HCT116 (cell line): ENCODE measurements around the gene CYBA. TPM values are rescaled to one million over a fixed set of nuclear protein-coding genes. Genes with fewer than 3 reads are reported as not detected.

Experiments used
- ATAC-seq: fragments of 200-7000 bp; cut with Tn5 transposase; 2 replicates; pipeline ENCODE4 v1.9.1; 2020; ENCODE audit warnings: mild to moderate bottlenecking, moderate library complexity
- BruUV-seq: library from RNA; stranded (reverse); fragments of 400-500 nt; replicated peaks from 2 replicates; lab custom pipeline; 2021; lab: Mats Ljungman, UMichigan
- CTCF ChIA-PET: fragments of 300-600 bp; sonication (Branson Sonifier 250); formaldehyde crosslinking; loops from one replicate; lab custom pipeline; 2021; ENCODE audit warnings: antibody characterized with exemption; lab: Charles Lee
- POLR2A ChIA-PET: fragments of 300-600, 350-600 bp; sonication (Branson Sonifier 250); formaldehyde crosslinking; loops from one replicate; lab custom pipeline; 2021; ENCODE audit warnings: antibody characterized with exemption; lab: Charles Lee
- RAD21 ChIA-PET, 2 experiments: fragments of 300-600 bp; sonication (Branson Sonifier 250); formaldehyde crosslinking; loops; one replicate each; lab custom pipeline; 2023; ENCODE audit warnings: low total read pairs in 2 of 2; ENCODE audit not compliant: uncharacterized antibody in 2 of 2, unreplicated experiment in 2 of 2, low non-redundant PET in 1 of 2; lab: Charles Lee
- DNase-seq: peaks from one replicate; pipeline ENCODE4 v3.0.0-alpha.2; 2010; ENCODE audit warnings: low read depth, low spot score
- H2AFZ ChIP-seq: fragments of 200-600 bp; shearing (Covaris generic), sonication (generic); 2 replicates; pipeline ENCODE4 v1.6.1; 2017; ENCODE audit warnings: low read depth, mixed run types, mixed read lengths, antibody characterized with exemption, low read length; ENCODE audit not compliant: poor library complexity, severe bottlenecking
- H3K27ac ChIP-seq: 2 replicates; pipeline ENCODE4 v1.5.1; 2012; ENCODE audit warnings: low read depth, low read length
- H3K27me3 ChIP-seq: fragments of 200-600 bp; sonication (generic); 2 replicates; pipeline ENCODE4 v1.6.1; 2016; ENCODE audit warnings: mixed run types, low read length, mixed read lengths; ENCODE audit not compliant: insufficient read depth
- H3K36me3 ChIP-seq, 2 experiments: fragments of 200-500 bp in 1 of 2; fragments of 200-600 bp in 1 of 2; sonication (Bioruptor generic) in 1 of 2; sonication (generic) in 1 of 2; 2 replicates each; pipeline versions ENCODE4 v1.5.1 to v1.6.1; 2014 to 2016; ENCODE audit warnings: low read length in 2 of 2, inconsistent platforms in 1 of 2, mixed read lengths in 1 of 2, mixed run types in 1 of 2; ENCODE audit not compliant: insufficient read depth in 2 of 2, control insufficient read depth in 1 of 2
- H3K4me1 ChIP-seq, 2 experiments: fragments of 200-600 bp in 1 of 2; sonication (generic) in 1 of 2; 2 replicates each; pipeline versions ENCODE4 v1.5.1 to v1.6.1; 2012 to 2017; ENCODE audit warnings: low read length in 2 of 2, inconsistent platforms in 1 of 2, mild to moderate bottlenecking in 1 of 2, mixed read lengths in 1 of 2, mixed run types in 1 of 2, moderate library complexity in 1 of 2; ENCODE audit not compliant: insufficient read depth in 2 of 2, control insufficient read depth in 1 of 2
- H3K4me2 ChIP-seq: fragments of 200-600 bp; sonication (generic); 2 replicates; pipeline ENCODE4 v1.6.1; 2017; ENCODE audit warnings: mixed run types, low read length, mixed read lengths
- H3K4me3 ChIP-seq, 2 experiments: fragments of 200-600 bp in 1 of 2; sonication (generic) in 1 of 2; replicated peaks in 1 of 2; 2 replicates each; pipeline ENCODE4 v1.5.1; 2011 to 2016; ENCODE audit warnings: low read length in 2 of 2, control low read depth in 1 of 2, low read depth in 1 of 2, mild to moderate bottlenecking in 1 of 2, mixed read lengths in 1 of 2, mixed run types in 1 of 2
- H3K79me2 ChIP-seq: fragments of 200-600 bp; sonication (generic); 2 replicates; pipeline ENCODE4 v1.6.1; 2017; ENCODE audit warnings: mild to moderate bottlenecking, mixed run types, low read length, moderate library complexity, mixed read lengths; ENCODE audit not compliant: insufficient read depth
- H3K9ac ChIP-seq: fragments of 200-600 bp; sonication (generic); 2 replicates; pipeline ENCODE4 v1.6.1; 2016; ENCODE audit warnings: low read length, mixed read lengths
- H3K9me2 ChIP-seq: fragments of 200-600 bp; sonication (generic), shearing (Covaris generic); 2 replicates; pipeline ENCODE4 v1.6.1; 2017; ENCODE audit warnings: mixed run types, mild to moderate bottlenecking, moderate library complexity; ENCODE audit not compliant: insufficient read depth
- H3K9me3 ChIP-seq, 2 experiments: fragments of 200-500 bp in 1 of 2; fragments of 200-600 bp in 1 of 2; sonication (Bioruptor generic) in 1 of 2; sonication (generic) in 1 of 2; 2 replicates each; pipeline ENCODE4 v1.6.1; 2014 to 2017; ENCODE audit warnings: low read length in 2 of 2, mixed read lengths in 2 of 2, inconsistent platforms in 1 of 2, low read depth in 1 of 2, mild to moderate bottlenecking in 1 of 2, mixed run types in 1 of 2, moderate library complexity in 1 of 2; ENCODE audit not compliant: control insufficient read depth in 1 of 2, insufficient read depth in 1 of 2
- H4K20me1 ChIP-seq: fragments of 200-600 bp; sonication (generic), shearing (Covaris generic); 2 replicates; pipeline ENCODE4 v1.6.1; 2017; ENCODE audit warnings: mixed run types, mild to moderate bottlenecking, moderate library complexity; ENCODE audit not compliant: insufficient read depth
- ELF1 ChIP-seq: IDR thresholded peaks from 2 replicates; pipeline ENCODE4 v1.6.1; 2012; ENCODE audit warnings: low read depth, borderline replicate concordance
- EZH2phosphoT487 ChIP-seq: fragments of 200-600 bp; IDR thresholded peaks from 2 replicates; pipeline ENCODE4 v1.6.1; 2018; ENCODE audit warnings: antibody characterized with exemption, borderline replicate concordance
- JUND ChIP-seq: IDR thresholded peaks from 2 replicates; pipeline ENCODE4 v1.6.1; 2012
- POLR2A ChIP-seq: IDR thresholded peaks from 2 replicates; pipeline ENCODE4 v1.7.0; 2011; ENCODE audit warnings: borderline replicate concordance; ENCODE audit not compliant: insufficient read depth, insufficient read length; ENCODE audit errors: extremely low read depth
- POLR2AphosphoS5 ChIP-seq: IDR thresholded peaks from 2 replicates; pipeline ENCODE4 v1.6.1; 2011; ENCODE audit warnings: mild to moderate bottlenecking, low read depth, low read length, moderate library complexity
- SP1 ChIP-seq: IDR thresholded peaks from 2 replicates; pipeline ENCODE4 v1.6.1; 2012; ENCODE audit warnings: low read depth
- TCF7L2 ChIP-seq: IDR thresholded peaks from 2 replicates; pipeline ENCODE4 v1.7.0; 2011; ENCODE audit warnings: borderline replicate concordance, inconsistent platforms; ENCODE audit not compliant: insufficient read depth, insufficient read length; ENCODE audit errors: extremely low read depth
- ZNF274 ChIP-seq: fragments of 200-500 bp; sonication (Bioruptor generic); IDR thresholded peaks from 2 replicates; pipeline ENCODE4 v1.6.1; 2014; ENCODE audit warnings: mild to moderate bottlenecking, low read depth, low read length, inconsistent platforms
- intact Hi-C: fragments of 100-400 bp; cut with micrococcal nuclease; formaldehyde crosslinking; loops from 2 replicates; pipeline ENCODE4 v1.10.0; 2022
- total RNA-seq: library from RNA; stranded (reverse); gene quantifications from one replicate; pipeline ENCODE4 v1.2.1, GENCODE V29; 2021; ENCODE audit not compliant: unreplicated experiment
- TF ChIP-seq, protein P1 (sequence below): IDR thresholded peaks from 2 replicates; pipeline ENCODE4 v1.6.1; 2012; ENCODE audit warnings: low read depth
- TF ChIP-seq, protein P2 (sequence below): IDR thresholded peaks from 2 replicates; pipeline ENCODE4 v1.6.1; 2012

Gene CYBA
- total RNA-seq, 1 experiment from 2014 or later: 321 TPM

DNA sequence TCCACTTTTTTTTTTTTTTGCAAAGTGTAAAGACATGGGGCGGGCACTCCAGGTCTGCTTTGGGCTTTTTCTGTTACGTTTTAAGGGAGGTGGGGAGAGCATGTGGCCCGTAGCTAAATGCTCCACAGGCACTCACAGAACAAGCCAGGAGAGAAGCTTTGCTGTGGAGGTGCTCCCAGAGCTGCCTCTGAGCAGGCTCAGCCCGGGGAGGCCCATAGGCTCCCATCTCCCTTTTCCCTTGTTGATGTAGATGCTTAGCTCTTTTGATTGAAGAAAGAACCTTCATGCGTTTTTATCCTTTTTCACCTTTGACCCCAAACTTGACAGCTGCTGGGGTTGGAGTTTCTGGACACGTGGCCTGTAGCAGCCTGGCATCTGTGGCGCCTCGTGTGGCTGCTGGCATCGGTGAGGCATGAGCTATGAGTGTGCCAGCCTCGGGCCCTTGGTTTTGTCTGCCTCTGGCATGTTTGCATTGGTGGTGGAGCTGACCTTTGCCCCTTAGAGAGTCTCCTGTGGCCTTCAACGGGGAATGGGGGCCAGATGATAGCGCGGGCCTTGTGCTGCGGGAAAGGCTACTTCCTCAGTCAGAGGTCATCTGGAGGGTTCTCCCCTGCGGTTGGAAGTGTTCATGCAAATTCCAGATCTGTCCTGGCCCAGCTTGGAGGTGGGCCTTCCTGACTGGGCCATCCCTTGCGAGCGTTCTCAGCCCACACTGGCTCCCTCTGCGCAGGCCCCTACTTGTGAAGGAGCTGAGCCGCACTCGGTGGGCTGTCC is 32.5 kb downstream of the CYBA start:
- ATAC-seq (no peak), DNase-seq (no peak)
- RAD21 ChIA-PET: no interaction called here
- H3K27ac ChIP-seq: no peak overlapping the region
- no peaks in the 10 kb centered on the region for H3K9me2 ChIP-seq
- no peak overlapping the region for H2AFZ ChIP-seq
- TF ChIP-seq JUND: no peak
- TF ChIP-seq EZH2phosphoT487: no peak
- TF ChIP-seq ZNF274: no peak
- TF ChIP-seq POLR2A: no peak
- TF ChIP-seq SP1: no peak
- no peak for TF ChIP-seq ELF1
- TF ChIP-seq TCF7L2: no peak
- no peak overlapping the region for H3K9ac ChIP-seq
- intact Hi-C loops: no loop called here
- BruUV-seq: no TSS peak
- peaks cover 23 to 43% of the 10 kb centered on the region in 2 experiments; a peak in 3 of 4 replicates for H3K36me3 ChIP-seq
- H3K4me3 ChIP-seq: no peak overlapping the region
- H4K20me1 ChIP-seq: peaks cover 4% of the 10 kb centered on the region; the same call in 1 of the 2 replicates
- no peaks in the 10 kb centered on the region for H3K27me3 ChIP-seq
- H3K79me2 ChIP-seq: peaks cover 79% of the 10 kb centered on the region
- CTCF ChIA-PET: interaction anchor here (2.1 kb wide), 1 partner anchor 15 kb away, joined by 5 read pairs; no protein-coding TSS in a partner anchor
- H3K9me3 ChIP-seq: no peaks in the 10 kb centered on the region
- H3K4me2 ChIP-seq: no peak overlapping the region
- POLR2A ChIA-PET: no interaction called here
- H3K4me1 ChIP-seq: no peaks in the 10 kb centered on the region

DNA sequence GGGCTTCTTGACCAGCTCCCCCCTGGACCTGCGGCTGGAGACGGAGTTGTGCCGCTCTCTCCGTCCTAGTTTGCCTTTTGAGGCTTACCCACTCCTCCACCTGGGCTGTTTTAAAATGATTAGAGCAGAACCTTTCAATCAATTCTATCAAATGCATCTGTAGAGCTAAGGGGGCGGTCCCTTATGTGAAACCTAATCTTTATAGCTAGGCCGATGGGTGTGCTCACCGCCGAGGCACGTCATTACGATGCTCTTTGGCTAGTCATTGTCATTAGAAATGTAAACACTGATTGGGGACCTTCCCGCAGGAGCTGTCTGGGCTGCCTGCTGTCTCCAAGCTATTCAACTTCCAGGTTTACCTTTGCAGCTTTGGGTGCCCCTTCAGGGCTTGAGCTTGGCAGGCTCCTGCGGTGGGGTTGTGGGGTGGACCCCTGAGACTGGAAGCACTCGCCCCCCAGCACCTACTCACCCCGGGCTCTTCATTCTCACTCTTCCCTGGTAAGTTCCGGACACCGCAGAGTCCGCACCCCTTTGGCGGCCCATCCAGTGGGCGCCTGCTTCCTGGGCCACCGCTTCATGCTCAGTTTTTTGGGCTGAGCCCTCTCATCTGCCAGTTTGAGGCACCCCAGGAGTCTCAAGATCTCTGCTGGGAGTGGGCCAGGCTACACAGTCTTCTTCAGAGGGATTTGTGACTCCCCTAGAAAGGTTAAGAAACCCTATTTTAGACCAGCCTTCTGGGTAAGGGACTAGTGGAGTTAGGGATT is 33.4 kb downstream of the CYBA start:
- intact Hi-C loops: no loop called here
- Histone ChIP-seq H3K4me1 (no peaks in the 10 kb centered on the region), H2AFZ (no peak overlapping the region), H3K27me3 (no peaks in the 10 kb centered on the region), H3K9me2 (no peaks in the 10 kb centered on the region), H3K27ac (no peak overlapping the region), H3K79me2 (peaks cover 88% of the 10 kb centered on the region), H3K9me3 (no peaks in the 10 kb centered on the region), H3K9ac (no peak overlapping the region), H3K36me3 (peaks cover 22 to 41% of the 10 kb centered on the region in 2 experiments; a peak in 3 of 4 replicates), H3K4me3 (no peak overlapping the region), H3K4me2 (no peak overlapping the region), H4K20me1 (peaks cover 9% of the 10 kb centered on the region; the same call in 1 of the 2 replicates)
- DNase-seq (no peak), ATAC-seq (no peak)
- no TSS peak for BruUV-seq
- ChIA-PET POLR2A (no interaction called here), CTCF (no interaction called here), RAD21 (no interaction called here)
- TF ChIP-seq, protein P1, sequence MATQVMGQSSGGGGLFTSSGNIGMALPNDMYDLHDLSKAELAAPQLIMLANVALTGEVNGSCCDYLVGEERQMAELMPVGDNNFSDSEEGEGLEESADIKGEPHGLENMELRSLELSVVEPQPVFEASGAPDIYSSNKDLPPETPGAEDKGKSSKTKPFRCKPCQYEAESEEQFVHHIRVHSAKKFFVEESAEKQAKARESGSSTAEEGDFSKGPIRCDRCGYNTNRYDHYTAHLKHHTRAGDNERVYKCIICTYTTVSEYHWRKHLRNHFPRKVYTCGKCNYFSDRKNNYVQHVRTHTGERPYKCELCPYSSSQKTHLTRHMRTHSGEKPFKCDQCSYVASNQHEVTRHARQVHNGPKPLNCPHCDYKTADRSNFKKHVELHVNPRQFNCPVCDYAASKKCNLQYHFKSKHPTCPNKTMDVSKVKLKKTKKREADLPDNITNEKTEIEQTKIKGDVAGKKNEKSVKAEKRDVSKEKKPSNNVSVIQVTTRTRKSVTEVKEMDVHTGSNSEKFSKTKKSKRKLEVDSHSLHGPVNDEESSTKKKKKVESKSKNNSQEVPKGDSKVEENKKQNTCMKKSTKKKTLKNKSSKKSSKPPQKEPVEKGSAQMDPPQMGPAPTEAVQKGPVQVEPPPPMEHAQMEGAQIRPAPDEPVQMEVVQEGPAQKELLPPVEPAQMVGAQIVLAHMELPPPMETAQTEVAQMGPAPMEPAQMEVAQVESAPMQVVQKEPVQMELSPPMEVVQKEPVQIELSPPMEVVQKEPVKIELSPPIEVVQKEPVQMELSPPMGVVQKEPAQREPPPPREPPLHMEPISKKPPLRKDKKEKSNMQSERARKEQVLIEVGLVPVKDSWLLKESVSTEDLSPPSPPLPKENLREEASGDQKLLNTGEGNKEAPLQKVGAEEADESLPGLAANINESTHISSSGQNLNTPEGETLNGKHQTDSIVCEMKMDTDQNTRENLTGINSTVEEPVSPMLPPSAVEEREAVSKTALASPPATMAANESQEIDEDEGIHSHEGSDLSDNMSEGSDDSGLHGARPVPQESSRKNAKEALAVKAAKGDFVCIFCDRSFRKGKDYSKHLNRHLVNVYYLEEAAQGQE: no peak
- TF ChIP-seq, protein P2, sequence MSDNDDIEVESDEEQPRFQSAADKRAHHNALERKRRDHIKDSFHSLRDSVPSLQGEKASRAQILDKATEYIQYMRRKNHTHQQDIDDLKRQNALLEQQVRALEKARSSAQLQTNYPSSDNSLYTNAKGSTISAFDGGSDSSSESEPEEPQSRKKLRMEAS: no peak
- no peak for TF ChIP-seq POLR2AphosphoS5
